Stimulated activated naive CD4-positive, alpha-beta T cell treated with Interleukin-2 at 50 U/mL for 16 hours (primary cell): Measurements from ENCODE around the gene RGSL1.

Source experiments
- DNase-seq: peaks from one replicate; lab custom pipeline; 2025; lab: John Stamatoyannopoulos, UW

RGSL1 gene

GRCh38 chr1:182450087-182450486 is at the start of gene RGSL1:
Gene RGSL1, plus strand, starts transcription at chr1:182450146. Its CDS starts 20 bp downstream, at chr1:182450166.
- DNase-seq: no peak

- DNase-seq: no peak
Observed at GRCh38 chr1:182400567-182400966, 49.4 kb upstream of the RGSL1 start, which contains the start of gene TEDDM1. Gene TEDDM1, minus strand, starts transcription at chr1:182400667. Its CDS starts 182 bp downstream, at chr1:182400485.

GRCh38 chr1:182404781-182405180 is 45.2 kb upstream of the RGSL1 start:
- no peak for DNase-seq

GRCh38 chr1:182405578-182405977 is 44.4 kb upstream of the RGSL1 start:
- no peak for DNase-seq

GRCh38 chr1:182406012-182406411 is 43.9 kb upstream of the RGSL1 start:
- DNase-seq: no peak

- no peak for DNase-seq
Observed at GRCh38 chr1:182407724-182408123, 42.2 kb upstream of the RGSL1 start.

GRCh38 chr1:182408435-182409075 is 41.4 kb upstream of the RGSL1 start:
- DNase-seq: no peak

- DNase-seq: no peak
Observed at GRCh38 chr1:182410138-182410537, 39.8 kb upstream of the RGSL1 start.

GRCh38 chr1:182410620-182411273 is 39.2 kb upstream of the RGSL1 start:
- no peak for DNase-seq

- DNase-seq: no peak
Observed at GRCh38 chr1:182413486-182413885, 36.5 kb upstream of the RGSL1 start.

GRCh38 chr1:182413969-182414368 is 36.0 kb upstream of the RGSL1 start:
- no peak for DNase-seq

- no peak for DNase-seq
Observed at GRCh38 chr1:182415789-182416188, 34.2 kb upstream of the RGSL1 start.

GRCh38 chr1:182426442-182427430 is 23.2 kb upstream of the RGSL1 start:
- DNase-seq: no peak

GRCh38 chr1:182428043-182428442 is 21.9 kb upstream of the RGSL1 start:
- no peak for DNase-seq

GRCh38 chr1:182430263-182431068 is 19.5 kb upstream of the RGSL1 start:
- DNase-seq: peak; percentile 12

- DNase-seq: no peak
Observed at GRCh38 chr1:182431278-182431677, 18.7 kb upstream of the RGSL1 start.

GRCh38 chr1:182433580-182433979 is 16.4 kb upstream of the RGSL1 start:
- DNase-seq: no peak

- no peak for DNase-seq
Observed at GRCh38 chr1:182438326-182438725, 11.6 kb upstream of the RGSL1 start.

GRCh38 chr1:182441719-182442118 is 8.2 kb upstream of the RGSL1 start:
- DNase-seq: no peak

- DNase-seq: no peak
Observed at GRCh38 chr1:182442333-182442732, 7.6 kb upstream of the RGSL1 start.

GRCh38 chr1:182444497-182444896 is 5.4 kb upstream of the RGSL1 start:
- no peak for DNase-seq
